Suprapubic skin (tissue), 4 donors: ENCODE results near the gene PAIP2B. TPM values are rescaled to one million over a fixed set of nuclear protein-coding genes. Genes with fewer than 3 reads are reported as not detected.

Experiments
- DNase-seq, 2 donors: peaks; one replicate each; pipeline ENCODE4 v3.0.0-alpha.2; 2019; ENCODE audit warnings: low spot score in 2 of 2
- H3K27ac ChIP-seq: fragments of 200-600 bp; sonication (generic); one replicate; pipeline ENCODE4 v1.5.1; 2019
- H3K27me3 ChIP-seq: fragments of 200-600 bp; sonication (generic); one replicate; pipeline ENCODE4 v1.5.1; 2019
- H3K36me3 ChIP-seq: fragments of 200-600 bp; sonication (generic); one replicate; pipeline ENCODE4 v1.5.1; 2019
- H3K4me1 ChIP-seq: fragments of 200-600 bp; sonication (generic); one replicate; pipeline ENCODE4 v1.5.1; 2019
- H3K4me3 ChIP-seq: fragments of 200-600 bp; sonication (generic); one replicate; pipeline ENCODE4 v1.5.1; 2019; ENCODE audit warnings: mild to moderate bottlenecking
- H3K9me3 ChIP-seq: fragments of 200-600 bp; sonication (generic); one replicate; pipeline ENCODE4 v1.5.1; 2019
- CTCF ChIP-seq, 2 donors: fragments of 200-600 bp in 1 of 2; fragments of 450-650 bp in 1 of 2; sonication (generic) in 1 of 2; IDR thresholded peaks; one replicate each; pipeline ENCODE4 v1.5.1; 2016 to 2019; ENCODE audit warnings: antibody characterized with exemption in 2 of 2, mild to moderate bottlenecking in 1 of 2, moderate library complexity in 1 of 2
- EP300 ChIP-seq: sonication (generic); formaldehyde crosslinking; IDR thresholded peaks from one replicate; pipeline ENCODE4 v1.6.1; 2017; ENCODE audit warnings: antibody characterized with exemption
- POLR2A ChIP-seq, 2 donors: fragments of 450-650 bp; IDR thresholded peaks; one replicate each; pipeline ENCODE4 v1.6.1; 2017; ENCODE audit warnings: antibody characterized with exemption in 2 of 2, mild to moderate bottlenecking in 2 of 2, moderate library complexity in 2 of 2
- POLR2AphosphoS5 ChIP-seq, 3 donors: sonication (generic); formaldehyde crosslinking; IDR thresholded peaks; one replicate each; pipeline ENCODE4 v1.6.1; 2017; ENCODE audit warnings: antibody characterized with exemption in 3 of 3
- WGBS: methylation state at CpG from one replicate; pipeline ENCODE4 v1.1.5; 2018; 5-methylcytosine and 5-hydroxymethylcytosine counted together
- total RNA-seq, 4 donors: library from RNA; depleted of rRNA; stranded (reverse); fragments of >200 nt; gene quantifications; one replicate each; pipeline ENCODE4 v1.1.0, GENCODE V29; 2016

The PAIP2B gene
- total RNA-seq, 4 donors from 2014 or later: 21.0 to 30.3 (median 26.7) TPM

- Histone ChIP-seq H3K4me3 (no peak overlapping the region), H3K27me3 (peaks cover 4% of the 10 kb centered on the region), H3K4me1 (no peaks in the 10 kb centered on the region), H3K36me3 (no peaks in the 10 kb centered on the region), H3K27ac (no peak overlapping the region), H3K9me3 (no peaks in the 10 kb centered on the region)
- TF ChIP-seq CTCF (IDR thresholded peaks at IDR 0.05) (no peak), POLR2A (IDR thresholded peaks at IDR 0.05) (no peak), POLR2AphosphoS5 (IDR thresholded peaks at IDR 0.05) (no peak), EP300 (no peak)
- 68% methylated on average over 1 of the region's 1 CpG for WGBS
- DNase-seq: no peak
Measured at GRCh38 chr2:71173096-71173495, 53.8 kb downstream of the PAIP2B start.

DNA sequence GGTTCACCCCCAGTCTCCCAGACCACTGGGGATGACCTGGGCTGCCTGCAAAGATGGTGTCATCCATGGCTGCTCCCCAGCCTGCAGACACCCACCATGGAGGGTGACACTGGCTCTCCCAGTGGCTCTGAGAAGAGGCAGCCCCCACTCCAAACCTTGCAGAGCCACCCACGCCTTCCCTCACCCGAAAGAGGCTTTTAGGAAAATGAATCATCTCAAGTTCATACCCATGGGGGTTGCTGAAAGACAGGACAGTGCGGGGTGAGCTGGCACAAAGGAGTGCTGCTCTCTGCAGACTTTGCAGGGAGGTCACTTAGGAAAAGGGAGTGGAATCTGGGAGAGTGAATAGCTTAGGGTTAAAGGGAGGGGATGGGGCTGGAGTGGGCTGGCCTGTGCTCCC, 60.1 kb downstream of the PAIP2B start:
- H3K27ac ChIP-seq: no peak overlapping the region
- peaks cover 5% of the 10 kb centered on the region for H3K27me3 ChIP-seq
- no peaks in the 10 kb centered on the region for H3K36me3 ChIP-seq
- TF ChIP-seq CTCF (IDR thresholded peaks at IDR 0.05) (no peak), EP300 (no peak), POLR2AphosphoS5 (IDR thresholded peaks at IDR 0.05) (no peak), POLR2A (IDR thresholded peaks at IDR 0.05) (no peak)
- H3K4me1 ChIP-seq: no peaks in the 10 kb centered on the region
- no peaks in the 10 kb centered on the region for H3K9me3 ChIP-seq
- H3K4me3 ChIP-seq: no peak overlapping the region
- DNase-seq: no peak
- 80% methylated on average over 1 of the region's 3 CpGs for WGBS

- Histone ChIP-seq H3K9me3 (no peaks in the 10 kb centered on the region), H3K27ac (no peak overlapping the region), H3K4me3 (peak overlapping the region; percentile 1), H3K4me1 (peaks cover 13% of the 10 kb centered on the region), H3K36me3 (no peaks in the 10 kb centered on the region), H3K27me3 (no peaks in the 10 kb centered on the region)
- no peak for TF ChIP-seq POLR2A (IDR thresholded peaks at IDR 0.05)
- TF ChIP-seq POLR2AphosphoS5 (IDR thresholded peaks at IDR 0.05): no peak
- TF ChIP-seq EP300: no peak
- TF ChIP-seq CTCF (IDR thresholded peaks at IDR 0.05): peak in 1 of 2 donors; percentile 42
- no peak for DNase-seq
- WGBS: 15% methylated on average over 15 of the region's 16 CpGs
Measured at GRCh38 chr2:71157124-71157793, 69.6 kb downstream of the PAIP2B start.

DNA sequence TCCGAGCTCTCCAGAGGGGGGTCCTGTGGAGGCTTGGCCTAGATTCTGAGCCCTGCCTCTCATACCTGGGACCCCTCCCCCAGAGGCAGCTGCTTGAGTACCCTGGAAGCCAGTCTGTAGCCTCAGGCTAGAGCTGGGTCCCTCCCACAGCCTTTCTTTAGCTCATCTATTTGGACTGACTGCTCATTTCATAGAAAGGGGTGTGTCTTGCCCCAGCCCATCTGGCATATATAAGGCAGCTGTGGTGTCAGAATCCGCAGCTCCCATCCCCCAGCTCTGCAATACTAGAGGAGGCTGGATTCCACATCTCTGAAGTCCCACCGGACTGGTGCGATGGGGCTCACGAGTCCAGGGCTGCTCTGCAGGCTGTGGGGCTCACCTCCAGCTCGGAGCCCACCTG, 70.3 kb downstream of the PAIP2B start:
- Histone ChIP-seq H3K36me3 (no peaks in the 10 kb centered on the region), H3K27ac (no peak overlapping the region), H3K27me3 (no peaks in the 10 kb centered on the region), H3K9me3 (no peaks in the 10 kb centered on the region), H3K4me1 (peaks cover 13% of the 10 kb centered on the region), H3K4me3 (no peak overlapping the region)
- 0% methylated on average over 1 of the region's 6 CpGs for WGBS
- no peak for DNase-seq
- TF ChIP-seq POLR2A (IDR thresholded peaks at IDR 0.05) (no peak), EP300 (no peak), CTCF (IDR thresholded peaks at IDR 0.05) (no peak), POLR2AphosphoS5 (IDR thresholded peaks at IDR 0.05) (no peak)

DNA sequence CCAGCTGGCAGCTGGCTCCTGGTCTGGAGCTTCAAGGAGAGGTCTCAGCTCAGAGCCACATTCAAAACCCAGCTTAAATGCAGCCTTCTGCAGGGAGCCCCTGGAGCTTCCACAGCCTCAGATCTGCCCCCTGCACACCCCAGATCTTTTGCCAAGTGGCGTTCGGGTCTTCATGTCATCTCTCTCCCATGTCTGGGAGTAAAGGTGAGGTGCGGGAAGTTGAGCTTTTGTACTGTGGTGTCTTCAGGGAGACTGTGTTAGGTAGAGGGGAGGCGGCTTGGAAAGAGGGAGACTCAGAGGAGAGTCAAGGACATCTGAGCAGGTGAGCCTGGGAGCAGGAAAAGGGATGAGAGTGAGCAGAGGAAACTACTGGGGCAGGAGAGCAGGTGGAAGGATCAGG, 71.1 kb downstream of the PAIP2B start:
- Histone ChIP-seq H3K36me3 (no peaks in the 10 kb centered on the region), H3K27me3 (no peaks in the 10 kb centered on the region), H3K9me3 (no peaks in the 10 kb centered on the region), H3K4me1 (peaks cover 13% of the 10 kb centered on the region), H3K27ac (no peak overlapping the region), H3K4me3 (no peak overlapping the region)
- 95% methylated on average over 4 of the region's 4 CpGs for WGBS
- DNase-seq: no peak
- no peak for TF ChIP-seq CTCF (IDR thresholded peaks at IDR 0.05)
- no peak for TF ChIP-seq POLR2A (IDR thresholded peaks at IDR 0.05)
- no peak for TF ChIP-seq EP300
- TF ChIP-seq POLR2AphosphoS5 (IDR thresholded peaks at IDR 0.05): no peak
